GM21717 (cell line): ENCODE data around the gene CLK3.
"Not testable (repeated sequence)": the region's sequence is repeated elsewhere in the genome, so short reads cannot be mapped to it uniquely, and the experiment has no call there.

ENCODE experiments used
- ATAC-seq: cut with Tn5 transposase; IDR thresholded peaks from one replicate; pipeline ENCODE4 v1.9.1; 2021; ENCODE audit warnings: mild to moderate bottlenecking, moderate library complexity; ENCODE audit not compliant: unreplicated experiment

The CLK3 gene

DNA sequence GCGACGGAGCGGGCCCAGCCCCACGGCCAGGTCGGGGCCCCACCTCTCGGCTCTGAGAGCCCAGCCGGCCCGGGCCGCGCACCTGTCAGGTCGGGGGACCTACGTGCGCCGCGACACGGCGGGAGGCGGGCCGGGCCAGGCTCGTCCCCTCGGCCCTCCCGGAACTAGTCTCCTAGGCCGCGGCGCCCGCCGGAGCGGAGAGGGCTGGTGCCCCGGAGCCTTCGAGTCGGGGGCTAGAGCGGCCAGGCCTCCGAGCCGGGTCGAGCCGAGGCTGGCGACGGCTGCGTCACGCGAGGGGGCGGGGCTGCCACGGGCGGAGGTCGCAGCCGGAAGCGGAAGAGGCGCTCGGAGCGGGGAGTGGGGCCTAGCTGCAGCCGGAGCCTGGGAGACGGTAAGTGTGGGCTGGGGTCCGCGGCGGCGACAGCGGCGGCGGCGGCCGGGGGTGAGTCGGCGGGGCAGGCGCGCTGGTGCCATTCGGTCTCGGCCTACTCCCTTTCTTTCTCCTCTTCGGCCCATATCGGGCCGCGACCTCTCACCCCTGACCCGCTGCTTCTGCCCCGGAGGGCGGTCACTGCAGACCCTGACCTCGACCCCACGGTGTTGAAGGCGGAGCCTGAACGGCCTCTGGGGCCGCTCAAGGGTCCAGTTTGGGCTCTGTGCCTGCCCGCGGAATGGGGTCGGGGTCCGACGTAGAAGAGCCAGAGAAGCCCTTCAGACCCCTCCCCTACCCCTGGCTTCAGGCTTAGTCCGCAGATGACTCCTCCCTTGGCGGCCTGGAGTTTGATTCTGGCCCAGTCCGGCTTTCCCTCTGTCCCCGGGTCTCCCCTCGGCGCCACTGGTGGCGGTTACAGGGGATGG, at the start of gene CLK3:
CLK3 (plus strand) TSS at position 329 of the 858 bp plus-strand sequence. CDS start 3,361 bp downstream, outside the sequence.
- peak; percentile 64 for ATAC-seq

DNA sequence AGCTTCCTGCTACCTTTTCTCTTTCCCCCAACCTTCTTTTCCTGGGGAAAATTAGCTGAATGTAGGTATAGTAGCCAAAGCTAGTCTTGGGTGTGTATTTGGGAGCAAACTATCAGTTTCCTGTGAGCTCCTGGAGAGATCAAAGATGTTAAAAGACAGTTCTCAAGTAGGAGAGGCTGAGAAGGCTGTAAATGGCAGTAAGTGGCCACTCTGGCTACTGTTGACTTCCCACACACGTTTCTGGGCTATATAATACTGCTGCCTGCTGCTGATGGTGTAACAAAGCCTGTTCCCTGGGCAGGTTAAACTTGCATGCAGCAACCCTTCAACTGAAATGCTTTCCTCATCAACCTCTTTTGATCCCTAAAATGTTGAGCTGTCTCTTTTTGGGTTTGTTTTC, 47.0 kb upstream of the CLK3 start:
- ATAC-seq = no peak

DNA sequence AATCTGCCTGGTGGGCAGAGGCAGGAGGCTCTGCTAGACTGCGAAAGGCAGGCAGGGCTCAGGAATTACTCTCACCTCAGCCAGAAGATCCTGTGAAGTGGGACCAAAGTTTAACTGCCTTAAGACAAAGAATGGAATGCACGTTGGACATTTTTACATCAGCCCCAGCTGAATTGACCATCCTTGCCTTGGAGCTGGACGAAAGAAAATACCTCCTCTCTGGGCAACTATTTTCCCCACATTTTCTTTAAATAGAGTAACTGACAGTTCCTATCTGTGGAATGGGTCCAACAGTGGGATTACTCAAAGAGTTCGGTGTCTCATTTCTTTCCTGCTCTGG, 45.9 kb upstream of the CLK3 start:
- ATAC-seq = no peak

DNA sequence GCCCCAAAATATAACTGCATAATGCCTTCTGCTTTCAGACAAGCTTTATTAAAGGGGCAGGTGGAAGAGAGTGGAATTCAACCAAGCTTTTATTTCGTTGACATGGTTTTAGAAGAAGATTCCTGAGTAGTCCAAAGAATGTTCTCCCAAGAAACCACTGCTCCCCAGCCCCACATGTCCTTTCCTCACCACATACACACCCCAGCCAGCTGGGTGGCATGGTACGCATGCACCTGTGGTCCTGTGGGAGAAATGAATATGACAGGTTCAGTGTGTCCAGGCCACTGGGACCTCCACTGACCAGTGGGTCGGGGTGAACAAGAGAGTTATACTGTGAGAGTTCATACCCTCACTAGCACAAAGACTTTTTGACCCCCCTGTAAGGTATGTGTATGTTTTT, 44.4 kb upstream of the CLK3 start:
- ATAC-seq = no peak

DNA sequence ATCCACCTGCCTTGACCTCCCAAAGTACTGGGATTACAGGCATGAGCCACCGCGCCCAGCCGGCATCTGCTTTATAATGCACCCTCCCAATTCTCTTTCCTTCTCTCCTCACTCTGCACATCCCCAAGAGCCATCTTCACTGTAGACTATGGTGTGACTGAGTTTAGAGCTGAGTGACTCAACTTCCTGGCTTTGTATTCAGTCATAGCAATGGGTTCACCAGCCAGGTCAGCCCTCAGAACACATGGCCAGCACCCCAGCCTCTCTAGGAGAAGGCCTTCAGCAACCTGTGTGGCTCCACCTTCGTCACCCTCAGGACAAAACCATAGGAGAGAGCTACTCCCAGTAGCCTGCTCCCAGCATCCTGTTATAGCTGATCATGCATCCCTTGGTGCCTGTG, 41.6 kb upstream of the CLK3 start:
- no peak for ATAC-seq

GRCh38 chr15:74578496-74578994, 37.1 kb upstream of the CLK3 start:
- no peak for ATAC-seq

- no peak for ATAC-seq
These were observed 36.6 kb upstream of the CLK3 start for GRCh38 chr15:74579001-74579400.

GRCh38 chr15:74580538-74581350, 34.9 kb upstream of the CLK3 start:
- no peak for ATAC-seq

- no peak for ATAC-seq
These were observed 31.4 kb upstream of the CLK3 start for GRCh38 chr15:74584204-74584603.

GRCh38 chr15:74584779-74585178, 30.9 kb upstream of the CLK3 start:
- ATAC-seq = no peak

GRCh38 chr15:74585191-74585590, 30.4 kb upstream of the CLK3 start:
- ATAC-seq = no peak

DNA sequence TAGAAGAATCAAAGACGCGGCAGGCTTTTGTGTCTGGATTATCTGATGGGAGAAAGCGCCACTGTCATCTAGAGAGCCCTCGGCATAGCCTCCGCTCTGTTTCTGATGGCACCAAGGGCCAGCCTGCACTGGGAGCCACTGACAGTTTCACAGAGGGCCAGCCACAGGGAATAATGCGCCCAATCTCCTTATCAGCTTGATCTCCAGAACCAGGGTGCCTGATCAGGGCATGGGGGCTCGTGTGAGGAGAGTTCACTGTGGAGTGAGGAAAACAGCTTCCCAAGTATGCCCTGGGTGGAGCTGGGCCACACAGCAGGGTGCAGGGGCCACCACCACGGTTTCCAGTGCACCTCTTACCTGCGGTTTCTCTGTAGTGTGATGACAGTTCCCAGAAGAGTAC, 29.8 kb upstream of the CLK3 start:
- no peak for ATAC-seq

GRCh38 chr15:74589826-74590225, 25.8 kb upstream of the CLK3 start:
- ATAC-seq = no peak

DNA sequence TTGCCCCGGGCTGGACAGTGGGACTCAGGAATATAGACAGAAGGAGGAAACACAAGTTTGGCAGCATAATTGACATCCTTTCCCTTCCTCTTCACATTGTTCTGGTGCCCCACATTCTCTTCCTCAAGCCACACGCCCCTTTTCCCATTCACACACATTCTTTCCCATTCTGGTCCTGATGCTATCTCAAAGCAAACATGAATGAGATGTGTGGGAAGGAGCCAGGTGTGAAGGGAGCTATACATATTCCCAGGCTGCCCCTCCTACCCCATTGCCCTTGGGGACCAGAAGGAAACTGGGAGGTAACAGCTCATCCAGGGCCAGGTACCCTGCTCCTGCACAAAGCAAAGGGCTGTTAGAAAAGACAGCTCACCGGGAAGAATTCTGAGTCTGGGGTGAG, 23.4 kb upstream of the CLK3 start:
- no peak for ATAC-seq

GRCh38 chr15:74593122-74593521, 22.5 kb upstream of the CLK3 start:
- ATAC-seq = no peak

DNA sequence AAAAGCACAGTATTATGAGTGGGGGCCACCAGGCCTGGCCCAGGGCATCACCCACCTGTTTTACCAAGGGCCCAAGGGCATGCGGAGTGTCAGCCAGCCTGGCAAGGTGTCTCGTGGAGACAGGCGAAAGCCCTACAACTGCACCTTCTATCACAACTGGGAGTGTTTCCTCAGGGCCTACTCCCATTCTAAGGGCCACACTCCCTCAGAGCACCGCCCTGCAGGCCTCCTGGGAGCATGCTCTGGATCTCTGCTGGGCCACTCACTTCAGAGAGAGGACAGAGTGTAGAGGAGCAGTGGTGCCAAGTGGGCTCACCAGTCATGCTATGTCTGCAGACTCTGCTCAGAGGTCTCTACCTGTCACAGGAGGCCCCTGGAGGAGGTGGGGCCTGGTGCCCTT, 21.2 kb upstream of the CLK3 start:
- no peak for ATAC-seq

GRCh38 chr15:74595271-74595670, 20.4 kb upstream of the CLK3 start:
- ATAC-seq = no peak

DNA sequence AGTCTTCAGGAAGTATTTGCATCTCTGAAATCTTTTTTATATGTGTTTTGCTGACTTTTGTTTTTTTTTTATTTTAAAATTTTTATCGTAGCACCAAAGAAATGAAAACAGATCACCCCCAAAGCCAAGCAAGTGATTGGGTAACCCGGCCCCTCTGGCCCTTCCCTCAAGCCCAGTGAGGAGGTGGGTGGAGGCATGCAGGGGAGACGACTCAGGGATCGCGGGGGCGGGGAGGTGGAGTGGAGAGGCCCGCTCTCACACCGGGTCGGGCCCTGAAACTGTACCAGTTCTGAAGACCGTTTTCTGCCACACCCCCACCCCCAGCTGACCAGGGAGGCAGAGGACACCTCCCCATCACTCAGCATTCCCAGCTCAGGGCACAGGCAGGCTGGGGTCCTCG, 18.9 kb upstream of the CLK3 start:
- not testable (repeated sequence) for ATAC-seq

- ATAC-seq = not testable (repeated sequence)
These were observed 18.4 kb upstream of the CLK3 start for GRCh38 chr15:74597146-74597705.

- peak; percentile 78 for ATAC-seq
These were observed 17.4 kb upstream of the CLK3 start for GRCh38 chr15:74598126-74598842.

- no peak for ATAC-seq
These were observed 16.5 kb upstream of the CLK3 start for GRCh38 chr15:74599156-74599555.
